Brain microvascular endothelial cell (primary cell): ENCODE data around the gene LDLRAD2.

ENCODE experiments used
- DNase-seq: peaks from one replicate; pipeline ENCODE4 v3.0.0-alpha.2; 2020
- H3K27ac ChIP-seq: fragments of 250-450 bp; sonication (Bioruptor Pico); 2 replicates; pipeline ENCODE4 v1.5.1; 2020; ENCODE audit warnings: mild to moderate bottlenecking, moderate library complexity
- H3K27me3 ChIP-seq: fragments of 250-450 bp; sonication (Bioruptor Pico); replicated peaks from 2 replicates; pipeline ENCODE4 v1.5.1; 2020; ENCODE audit warnings: mild to moderate bottlenecking
- H3K36me3 ChIP-seq: fragments of 250-450 bp; sonication (Bioruptor Pico); replicated peaks from 2 replicates; pipeline ENCODE4 v1.5.1; 2020; ENCODE audit warnings: mild to moderate bottlenecking
- H3K4me3 ChIP-seq: 2 replicates; pipeline ENCODE4 v1.5.1; 2011; ENCODE audit warnings: low read depth, mild to moderate bottlenecking, control low read depth, low read length, moderate library complexity
- in situ Hi-C: cut with HindIII; loops from 2 replicates; pipeline ENCODE4 v1.10.0; 2017; ENCODE audit warnings: low sequenced_read_pairs, low pct_ligation_motif_present
- TF ChIP-seq, protein P1 (sequence below): IDR thresholded peaks from 2 replicates; pipeline ENCODE4 v1.5.1; 2011; ENCODE audit warnings: low read depth, mild to moderate bottlenecking, moderate library complexity, low read length, control low read depth, inconsistent platforms; ENCODE audit errors: missing control alignments

Gene LDLRAD2

DNA sequence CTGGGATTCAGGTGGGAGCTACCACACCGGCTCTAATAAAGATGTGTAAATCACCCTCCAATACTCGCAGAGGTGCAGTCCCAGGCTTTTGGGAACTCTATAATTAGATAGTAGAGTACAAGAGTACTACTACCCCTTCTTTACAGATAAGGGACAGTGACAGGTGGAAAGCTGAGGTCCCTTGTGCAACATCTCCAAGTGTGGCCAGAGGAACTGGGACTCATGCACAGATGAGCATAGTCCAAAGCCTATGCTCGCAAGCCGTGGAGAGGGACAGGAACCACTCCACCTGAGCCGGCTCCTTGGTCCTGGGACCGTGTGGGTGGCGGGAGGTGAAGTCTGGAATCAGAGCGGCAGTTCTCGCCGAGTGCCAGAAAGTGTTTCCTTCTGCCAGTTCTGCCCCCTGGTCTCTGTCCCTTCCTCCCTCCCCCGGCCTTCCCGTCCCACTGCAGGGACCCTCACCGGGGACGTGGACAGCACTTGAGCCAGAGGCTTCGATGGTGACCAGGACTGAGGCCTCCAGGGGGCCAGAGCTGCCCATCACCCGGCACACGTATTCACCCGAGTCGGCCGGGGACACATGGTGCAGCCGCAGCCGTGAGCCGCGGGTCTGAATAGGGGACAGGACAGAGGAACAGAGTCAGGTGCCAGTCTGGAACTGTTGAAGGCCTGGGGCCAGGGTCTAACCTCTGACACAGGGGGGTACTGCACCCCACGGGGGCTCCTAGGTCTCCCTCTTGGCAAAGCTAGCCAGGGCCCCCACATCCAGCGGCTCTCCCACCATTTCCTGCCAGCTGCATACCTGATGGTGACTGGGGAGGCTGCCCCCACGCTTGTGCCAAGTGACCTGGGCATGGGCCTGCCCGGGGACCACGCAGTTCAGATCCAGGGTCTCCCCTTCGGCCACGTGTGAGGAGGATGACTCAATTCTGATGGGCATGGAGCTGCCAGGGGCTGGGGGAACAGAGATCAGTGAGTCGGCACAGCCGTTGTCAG lies 33.9 kb downstream of the LDLRAD2 start:
- H3K27ac ChIP-seq, result no peak overlapping the region
- H3K36me3 ChIP-seq, result peaks cover 60% of the 10 kb centered on the region
- in situ Hi-C loops, result no loop called here
- TF ChIP-seq, protein P1, sequence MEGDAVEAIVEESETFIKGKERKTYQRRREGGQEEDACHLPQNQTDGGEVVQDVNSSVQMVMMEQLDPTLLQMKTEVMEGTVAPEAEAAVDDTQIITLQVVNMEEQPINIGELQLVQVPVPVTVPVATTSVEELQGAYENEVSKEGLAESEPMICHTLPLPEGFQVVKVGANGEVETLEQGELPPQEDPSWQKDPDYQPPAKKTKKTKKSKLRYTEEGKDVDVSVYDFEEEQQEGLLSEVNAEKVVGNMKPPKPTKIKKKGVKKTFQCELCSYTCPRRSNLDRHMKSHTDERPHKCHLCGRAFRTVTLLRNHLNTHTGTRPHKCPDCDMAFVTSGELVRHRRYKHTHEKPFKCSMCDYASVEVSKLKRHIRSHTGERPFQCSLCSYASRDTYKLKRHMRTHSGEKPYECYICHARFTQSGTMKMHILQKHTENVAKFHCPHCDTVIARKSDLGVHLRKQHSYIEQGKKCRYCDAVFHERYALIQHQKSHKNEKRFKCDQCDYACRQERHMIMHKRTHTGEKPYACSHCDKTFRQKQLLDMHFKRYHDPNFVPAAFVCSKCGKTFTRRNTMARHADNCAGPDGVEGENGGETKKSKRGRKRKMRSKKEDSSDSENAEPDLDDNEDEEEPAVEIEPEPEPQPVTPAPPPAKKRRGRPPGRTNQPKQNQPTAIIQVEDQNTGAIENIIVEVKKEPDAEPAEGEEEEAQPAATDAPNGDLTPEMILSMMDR, result no peak
- no peak for DNase-seq
- H3K4me3 ChIP-seq, result no peak overlapping the region
- no peaks in the 10 kb centered on the region for H3K27me3 ChIP-seq

DNA sequence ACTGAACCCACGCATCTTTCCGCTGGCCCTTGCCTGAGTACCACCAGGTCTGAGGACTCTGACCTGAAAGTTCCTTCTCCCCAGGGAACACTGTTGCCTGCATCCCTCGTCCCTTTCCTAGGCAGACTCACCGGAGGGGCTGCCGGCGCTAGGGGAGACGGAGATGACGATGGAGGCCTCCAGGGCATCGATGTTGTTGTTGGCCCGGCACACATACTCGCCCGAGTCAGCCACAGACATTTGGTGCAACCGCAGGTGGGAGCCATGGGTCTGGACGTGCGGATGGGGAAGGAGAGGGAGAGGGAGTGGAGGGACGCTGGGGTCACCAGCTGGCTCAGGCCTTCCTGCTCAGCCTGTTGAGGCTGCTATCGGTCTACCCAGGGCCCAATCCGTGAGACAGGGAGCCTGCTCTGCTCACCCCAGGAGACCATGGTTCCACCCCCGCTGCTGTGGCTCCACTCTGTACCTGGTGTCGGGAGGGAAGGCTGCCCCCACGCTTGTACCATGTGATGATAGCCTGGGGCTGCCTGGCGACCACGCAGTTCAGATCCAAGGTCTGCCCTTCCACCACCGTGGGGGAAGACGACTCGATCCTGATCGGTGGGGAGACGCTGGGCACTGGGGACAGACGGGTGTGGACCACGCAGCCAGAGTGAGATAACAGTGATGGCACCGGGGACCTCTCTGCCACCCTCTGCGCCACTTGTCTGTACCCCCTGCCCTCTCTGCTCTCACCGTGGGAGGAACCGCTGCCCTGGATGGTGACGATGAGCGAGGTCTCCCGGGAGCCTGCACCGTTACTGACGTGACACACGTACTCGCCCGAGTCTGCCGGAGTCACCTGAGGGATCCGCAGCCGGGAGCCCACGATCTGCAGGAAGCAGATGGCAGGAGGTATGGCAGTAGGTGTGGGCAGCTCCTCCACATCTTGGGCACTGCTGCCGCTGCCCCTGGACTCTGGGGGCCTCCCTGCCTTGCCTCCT lies 35.4 kb downstream of the LDLRAD2 start:
- in situ Hi-C loops, result no loop called here
- Histone ChIP-seq H3K36me3 (peaks cover 57% of the 10 kb centered on the region), H3K27me3 (no peaks in the 10 kb centered on the region), H3K4me3 (no peak overlapping the region), H3K27ac (no peak overlapping the region)
- TF ChIP-seq, protein P1, result no peak
- DNase-seq, result no peak

DNA sequence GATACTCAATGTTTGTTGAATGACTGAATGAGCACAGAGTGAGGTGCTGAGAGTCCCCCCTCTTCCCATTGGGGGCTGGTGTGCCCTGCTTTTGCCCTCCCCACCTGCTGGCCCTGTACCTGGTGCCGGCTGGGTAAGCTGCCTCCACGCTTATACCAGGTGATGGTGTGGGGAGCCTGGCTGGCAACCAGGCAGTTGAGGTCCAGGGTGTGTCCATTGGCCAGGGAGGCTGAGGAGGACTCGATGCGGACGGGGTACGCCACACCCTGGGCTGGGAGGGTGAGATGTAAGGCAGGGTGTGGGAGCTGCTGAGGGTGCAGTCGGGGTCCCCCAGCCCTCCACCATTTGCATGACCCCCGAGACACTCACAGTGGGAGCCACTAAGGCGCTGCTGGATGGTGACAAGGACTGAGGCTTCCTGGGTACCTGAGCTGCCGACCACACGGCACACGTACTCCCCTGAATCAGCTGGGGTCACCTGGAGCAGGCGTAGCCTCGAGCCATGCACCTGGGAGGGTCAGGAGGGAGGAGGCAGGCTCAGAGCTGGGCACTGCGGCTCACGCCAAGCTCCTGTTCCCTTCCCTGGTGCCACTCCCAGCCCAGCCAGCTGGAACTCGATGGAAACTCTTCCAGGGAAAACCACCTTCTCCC lies 36.6 kb downstream of the LDLRAD2 start:
- TF ChIP-seq, protein P1, result no peak
- H3K36me3 ChIP-seq, result peaks cover 56% of the 10 kb centered on the region
- in situ Hi-C loops, result no loop called here
- H3K4me3 ChIP-seq, result no peak overlapping the region
- no peak for DNase-seq
- H3K27me3 ChIP-seq, result no peaks in the 10 kb centered on the region
- no peak overlapping the region for H3K27ac ChIP-seq

DNA sequence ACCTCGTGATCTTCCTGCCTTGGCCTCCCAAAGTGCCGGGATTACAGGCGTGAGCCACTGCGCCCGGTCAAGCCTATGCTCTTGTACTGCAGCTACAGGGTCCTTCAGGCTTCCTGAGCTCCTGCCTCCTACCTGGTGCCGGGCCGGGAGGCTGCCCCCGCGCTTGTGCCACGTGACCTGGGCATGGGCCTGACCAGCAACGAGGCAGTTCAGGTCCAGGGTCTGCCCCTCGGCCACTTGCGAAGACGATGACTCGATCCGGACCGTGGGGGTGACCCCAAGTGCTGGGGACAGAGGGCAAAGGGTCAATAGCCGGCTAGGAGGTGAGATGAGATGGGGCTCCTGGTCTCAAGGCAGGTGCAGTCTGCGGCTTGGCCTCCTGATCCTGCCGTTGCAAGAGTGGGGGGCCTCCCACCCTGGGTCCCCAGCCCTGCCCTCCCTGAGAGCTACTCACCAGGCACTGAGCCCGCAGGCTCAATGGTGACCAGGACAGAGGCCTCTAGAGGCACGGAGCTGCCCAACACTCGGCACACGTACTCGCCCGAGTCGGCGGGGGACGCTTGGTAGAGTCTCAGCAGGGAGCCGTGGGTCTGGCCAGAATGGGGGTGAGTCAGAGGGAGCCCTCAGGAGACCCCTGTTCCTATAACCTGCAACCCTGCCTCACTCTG lies 38.0 kb downstream of the LDLRAD2 start:
- in situ Hi-C loops, result no loop called here
- TF ChIP-seq, protein P1, result no peak
- no peaks in the 10 kb centered on the region for H3K27me3 ChIP-seq
- DNase-seq, result no peak
- H3K4me3 ChIP-seq, result no peak overlapping the region
- H3K36me3 ChIP-seq, result peaks cover 61% of the 10 kb centered on the region
- H3K27ac ChIP-seq, result no peak overlapping the region
